Keratinocyte (primary cell): ENCODE data around the gene CLIP2.

Experiments
- EZH2 ChIP-seq: IDR thresholded peaks from one replicate; pipeline ENCODE4 v1.6.1; 2012; ENCODE audit warnings: inconsistent platforms, mild to moderate bottlenecking, low read length, moderate library complexity
- TF ChIP-seq, protein P1 (sequence below), 3 experiments: IDR thresholded peaks in 1 of 3; conservative IDR thresholded peaks in 1 of 3; optimal IDR thresholded peaks in 1 of 3; 2 replicates in 2 of 3; 3 replicates in 1 of 3; pipeline versions ENCODE3 to v1.5.1; 2011; ENCODE audit warnings: low read length in 3 of 3, mild to moderate bottlenecking in 3 of 3, moderate library complexity in 2 of 3, control low read depth in 1 of 3, inconsistent platforms in 1 of 3; ENCODE audit not compliant: insufficient read depth in 2 of 3; ENCODE audit errors: extremely low read depth in 1 of 3

DNA sequence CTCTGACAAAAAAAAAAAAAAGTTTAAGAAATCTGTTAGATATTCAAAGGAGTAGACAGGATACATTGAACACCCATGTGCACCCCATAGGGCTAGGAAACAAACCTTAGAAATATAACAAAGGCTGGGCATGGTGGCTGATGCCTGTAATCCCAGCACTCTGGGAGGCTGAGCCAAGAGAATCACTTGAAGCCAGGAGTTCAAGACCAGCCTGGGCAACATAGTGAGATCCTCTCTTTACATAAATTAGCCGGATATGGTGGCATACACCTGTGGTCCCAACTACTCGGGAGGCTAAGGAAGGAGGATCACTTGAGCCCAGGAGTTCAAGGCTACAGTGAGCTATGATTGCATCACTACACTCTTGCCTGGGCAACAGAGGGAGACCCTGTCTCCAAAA, 15.3 kb downstream of the CLIP2 start:
- TF ChIP-seq, protein P1, sequence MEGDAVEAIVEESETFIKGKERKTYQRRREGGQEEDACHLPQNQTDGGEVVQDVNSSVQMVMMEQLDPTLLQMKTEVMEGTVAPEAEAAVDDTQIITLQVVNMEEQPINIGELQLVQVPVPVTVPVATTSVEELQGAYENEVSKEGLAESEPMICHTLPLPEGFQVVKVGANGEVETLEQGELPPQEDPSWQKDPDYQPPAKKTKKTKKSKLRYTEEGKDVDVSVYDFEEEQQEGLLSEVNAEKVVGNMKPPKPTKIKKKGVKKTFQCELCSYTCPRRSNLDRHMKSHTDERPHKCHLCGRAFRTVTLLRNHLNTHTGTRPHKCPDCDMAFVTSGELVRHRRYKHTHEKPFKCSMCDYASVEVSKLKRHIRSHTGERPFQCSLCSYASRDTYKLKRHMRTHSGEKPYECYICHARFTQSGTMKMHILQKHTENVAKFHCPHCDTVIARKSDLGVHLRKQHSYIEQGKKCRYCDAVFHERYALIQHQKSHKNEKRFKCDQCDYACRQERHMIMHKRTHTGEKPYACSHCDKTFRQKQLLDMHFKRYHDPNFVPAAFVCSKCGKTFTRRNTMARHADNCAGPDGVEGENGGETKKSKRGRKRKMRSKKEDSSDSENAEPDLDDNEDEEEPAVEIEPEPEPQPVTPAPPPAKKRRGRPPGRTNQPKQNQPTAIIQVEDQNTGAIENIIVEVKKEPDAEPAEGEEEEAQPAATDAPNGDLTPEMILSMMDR (optimal IDR thresholded peaks at IDR 0.05 in 1 of 3, IDR thresholded peaks at IDR 0.05 in 1 of 3, conservative IDR thresholded peaks at IDR 0.05 in 1 of 3; ENCODE audit: extremely low read depth in 1 of 3, insufficient read depth in 2 of 3, low read length in 3 of 3) = no peak
- TF ChIP-seq EZH2 = no peak
